ENCODE measurements around the gene WDR46.

Gene WDR46

GRCh38 chr6:33288921-33289783 is at the start of gene WDR46, which contains the start of gene PFDN6:
TSS of gene WDR46 (minus strand) at chr6:33289239. CDS start at chr6:33289170, 69 bp downstream.
TSS of gene PFDN6 (plus strand) at chr6:33289601. CDS start at chr6:33289857, 256 bp downstream.
- in situ Hi-C loops (cut with MboI; ENCODE audit: low sequenced_read_pairs) = no loop called here

GRCh38 chr6:33336495-33336894 is 47.5 kb upstream of the WDR46 start:
- in situ Hi-C loops (cut with MboI; ENCODE audit: low sequenced_read_pairs) = no loop called here

- in situ Hi-C loops (cut with MboI; ENCODE audit: low sequenced_read_pairs) = no loop called here
Measured at GRCh38 chr6:33335916-33336315, 46.9 kb upstream of the WDR46 start.

GRCh38 chr6:33333666-33334065 is 44.6 kb upstream of the WDR46 start:
- in situ Hi-C loops (cut with MboI; ENCODE audit: low sequenced_read_pairs) = no loop called here

GRCh38 chr6:33330736-33331135 is 41.7 kb upstream of the WDR46 start:
- in situ Hi-C loops (cut with MboI; ENCODE audit: low sequenced_read_pairs) = no loop called here

- in situ Hi-C loops (cut with MboI; ENCODE audit: low sequenced_read_pairs) = no loop called here
Measured at GRCh38 chr6:33329058-33329457, 40.0 kb upstream of the WDR46 start.

- in situ Hi-C loops (cut with MboI; ENCODE audit: low sequenced_read_pairs) = no loop called here
Measured at GRCh38 chr6:33324125-33324524, 35.1 kb upstream of the WDR46 start.

- in situ Hi-C loops (cut with MboI; ENCODE audit: low sequenced_read_pairs) = no loop called here
Measured at GRCh38 chr6:33323623-33323948, 34.5 kb upstream of the WDR46 start.

- in situ Hi-C loops (cut with MboI; ENCODE audit: low sequenced_read_pairs) = no loop called here
Measured at GRCh38 chr6:33321227-33321626, 32.2 kb upstream of the WDR46 start.

GRCh38 chr6:33320315-33321181 is 31.5 kb upstream of the WDR46 start:
- in situ Hi-C loops (cut with MboI; ENCODE audit: low sequenced_read_pairs) = no loop called here

GRCh38 chr6:33319939-33320314 is 30.9 kb upstream of the WDR46 start:
- in situ Hi-C loops (cut with MboI; ENCODE audit: low sequenced_read_pairs) = no loop called here

GRCh38 chr6:33318426-33319073 is 29.5 kb upstream of the WDR46 start:
- in situ Hi-C loops (cut with MboI; ENCODE audit: low sequenced_read_pairs) = no loop called here

- in situ Hi-C loops (cut with MboI; ENCODE audit: low sequenced_read_pairs) = no loop called here
Measured at GRCh38 chr6:33317669-33318425, 28.8 kb upstream of the WDR46 start, which contains the start of gene ZBTB22. TSS of gene ZBTB22 (minus strand) at chr6:33317744. CDS start at chr6:33316916, 828 bp downstream.

GRCh38 chr6:33317419-33317668 is 28.3 kb upstream of the WDR46 start:
- in situ Hi-C loops (cut with MboI; ENCODE audit: low sequenced_read_pairs) = no loop called here

- in situ Hi-C loops (cut with MboI; ENCODE audit: low sequenced_read_pairs) = no loop called here
Measured at GRCh38 chr6:33316603-33317418, 27.8 kb upstream of the WDR46 start.

GRCh38 chr6:33315793-33316602 is 27.0 kb upstream of the WDR46 start:
- in situ Hi-C loops (cut with MboI; ENCODE audit: low sequenced_read_pairs) = no loop called here

GRCh38 chr6:33314943-33315792 is 26.1 kb upstream of the WDR46 start:
- in situ Hi-C loops (cut with MboI; ENCODE audit: low sequenced_read_pairs) = no loop called here

- in situ Hi-C loops (cut with MboI; ENCODE audit: low sequenced_read_pairs) = no loop called here
Measured at GRCh38 chr6:33314515-33314942, 25.5 kb upstream of the WDR46 start.
